PC-9 (cell line): ENCODE results near the gene CFAP161. TPM values are rescaled to one million over a fixed set of nuclear protein-coding genes. Genes with fewer than 3 reads are reported as not detected.

ENCODE experiments used
- BruUV-seq: library from RNA; stranded (reverse); fragments of 400-500 nt; replicated peaks from 2 replicates; lab custom pipeline; 2021; lab: Mats Ljungman, UMichigan
- CTCF ChIA-PET: fragments of 300-600 bp; sonication (Branson Sonifier 250); formaldehyde crosslinking; loops from one replicate; lab custom pipeline; 2022; ENCODE audit warnings: antibody characterized with exemption; lab: Charles Lee
- POLR2A ChIA-PET: fragments of 300-600 bp; sonication (Branson Sonifier 250); formaldehyde crosslinking; loops from one replicate; lab custom pipeline; 2022; ENCODE audit warnings: antibody characterized with exemption; ENCODE audit not compliant: unreplicated experiment; lab: Charles Lee
- DNase-seq, 2 experiments: peaks; one replicate each; pipeline versions ENCODE4 v3.0.0 to v3.0.0-alpha.2; 2015 to 2022; ENCODE audit warnings: mixed read lengths in 1 of 2
- H2AFZ ChIP-seq: fragments of 200-600 bp; sonication (generic); 2 replicates; pipeline ENCODE4 v1.8.1; 2017; ENCODE audit warnings: antibody characterized with exemption
- H3F3A ChIP-seq: fragments of 200-600 bp; sonication (generic); 2 replicates; pipeline ENCODE4 v1.8.1; 2017; ENCODE audit warnings: antibody characterized with exemption, mild to moderate bottlenecking, low read depth; ENCODE audit not compliant: insufficient read depth
- H3K27ac ChIP-seq: fragments of 200-600 bp; sonication (generic); 2 replicates; pipeline ENCODE4 v1.6.1; 2016; ENCODE audit warnings: mixed run types
- H3K27me3 ChIP-seq: fragments of 200-600 bp; sonication (generic); 2 replicates; pipeline ENCODE4 v1.6.1; 2016; ENCODE audit warnings: low read depth, mixed run types; ENCODE audit not compliant: insufficient read depth
- H3K36me3 ChIP-seq: fragments of 200-600 bp; sonication (generic); 2 replicates; pipeline ENCODE4 v1.6.1; 2016; ENCODE audit warnings: low read depth, mixed run types
- H3K4me1 ChIP-seq: fragments of 200-600 bp; sonication (generic); replicated peaks from 2 replicates; pipeline ENCODE4 v1.6.1; 2016; ENCODE audit warnings: mixed run types; ENCODE audit not compliant: insufficient read depth
- H3K4me2 ChIP-seq: fragments of 200-600 bp; sonication (generic); 2 replicates; pipeline ENCODE4 v1.6.1; 2017; ENCODE audit warnings: mixed run types
- H3K4me3 ChIP-seq: fragments of 200-600 bp; sonication (generic); 2 replicates; pipeline ENCODE4 v1.6.1; 2016; ENCODE audit warnings: mixed run types
- H3K79me2 ChIP-seq: fragments of 200-600 bp; sonication (generic); 2 replicates; pipeline ENCODE4 v1.6.1; 2017; ENCODE audit warnings: low read depth, mixed run types
- H3K9me2 ChIP-seq: fragments of 200-600 bp; sonication (generic); 2 replicates; pipeline ENCODE4 v1.8.1; 2017; ENCODE audit warnings: mild to moderate bottlenecking; ENCODE audit not compliant: insufficient read depth
- H3K9me3 ChIP-seq: fragments of 200-600 bp; sonication (generic); 2 replicates; pipeline ENCODE4 v1.8.1; 2016; ENCODE audit warnings: low read depth; ENCODE audit not compliant: insufficient read depth
- H4K20me1 ChIP-seq: fragments of 200-600 bp; sonication (generic); 2 replicates; pipeline ENCODE4 v1.8.1; 2017; ENCODE audit not compliant: insufficient read depth
- CTCF ChIP-seq: fragments of 200-600 bp; sonication (generic); conservative IDR thresholded peaks from 2 replicates; pipeline ENCODE4 v1.6.1; 2017; ENCODE audit warnings: mixed run types, antibody characterized with exemption, mild to moderate bottlenecking, moderate library complexity
- EZH2 ChIP-seq: fragments of 200-600 bp; sonication (generic); IDR thresholded peaks from 2 replicates; pipeline ENCODE4 v1.8.0; 2017; ENCODE audit warnings: antibody characterized with exemption, low read depth
- intact Hi-C: fragments of 100-400 bp; cut with micrococcal nuclease; formaldehyde crosslinking; loops from one replicate; pipeline ENCODE4 v1.10.0; 2022; ENCODE audit not compliant: unreplicated experiment
- total RNA-seq: library from RNA; stranded (reverse); gene quantifications from 2 replicates; pipeline ENCODE4 v1.2.3, GENCODE V29; 2021

CFAP161 gene
- total RNA-seq, 1 experiment from 2014 or later: 1.4 TPM

GRCh38 chr15:81160312-81161159, 26.5 kb downstream of the CFAP161 start:
- H2AFZ ChIP-seq: no peak overlapping the region
- no peaks in the 10 kb centered on the region for H3K9me3 ChIP-seq
- ChIA-PET CTCF (no interaction called here), POLR2A (no interaction called here)
- H3K79me2 ChIP-seq: no peaks in the 10 kb centered on the region
- intact Hi-C loops: no loop called here
- no TSS peak for BruUV-seq
- TF ChIP-seq EZH2: no peak
- TF ChIP-seq CTCF: no peak
- no peaks in the 10 kb centered on the region for H3K9me2 ChIP-seq
- H3K4me1 ChIP-seq: no peaks in the 10 kb centered on the region
- H4K20me1 ChIP-seq: no peaks in the 10 kb centered on the region
- no peaks in the 10 kb centered on the region for H3K36me3 ChIP-seq
- H3K27me3 ChIP-seq: peaks cover 39% of the 10 kb centered on the region
- no peak overlapping the region for H3K4me3 ChIP-seq
- no peak for DNase-seq
- H3K27ac ChIP-seq: no peak overlapping the region
- H3K4me2 ChIP-seq: no peak overlapping the region
- no peaks in the 10 kb centered on the region for H3F3A ChIP-seq

- ChIA-PET CTCF (no interaction called here), POLR2A (no interaction called here)
- Histone ChIP-seq H4K20me1 (no peaks in the 10 kb centered on the region), H3K9me2 (no peaks in the 10 kb centered on the region), H3F3A (no peaks in the 10 kb centered on the region), H3K27me3 (peaks cover 39% of the 10 kb centered on the region), H3K27ac (no peak overlapping the region), H3K9me3 (no peaks in the 10 kb centered on the region), H2AFZ (no peak overlapping the region), H3K4me3 (no peak overlapping the region), H3K4me1 (no peaks in the 10 kb centered on the region), H3K4me2 (no peak overlapping the region), H3K36me3 (no peaks in the 10 kb centered on the region), H3K79me2 (no peaks in the 10 kb centered on the region)
- intact Hi-C loops: no loop called here
- TF ChIP-seq EZH2: no peak
- no TSS peak for BruUV-seq
- DNase-seq: no peak
Measured at GRCh38 chr15:81161160-81161673, 27.1 kb downstream of the CFAP161 start.

- CTCF ChIA-PET: no interaction called here
- H3K4me3 ChIP-seq: no peak overlapping the region
- no peaks in the 10 kb centered on the region for H3K79me2 ChIP-seq
- peaks cover 37% of the 10 kb centered on the region for H3K27me3 ChIP-seq
- TF ChIP-seq CTCF (no peak), EZH2 (no peak)
- no TSS peak for BruUV-seq
- POLR2A ChIA-PET: no interaction called here
- no peaks in the 10 kb centered on the region for H3K9me2 ChIP-seq
- no peak for DNase-seq
- intact Hi-C loops: no loop called here
- no peaks in the 10 kb centered on the region for H4K20me1 ChIP-seq
- H3K27ac ChIP-seq: no peak overlapping the region
- H3K36me3 ChIP-seq: no peaks in the 10 kb centered on the region
- no peaks in the 10 kb centered on the region for H3K9me3 ChIP-seq
- H3K4me1 ChIP-seq: no peaks in the 10 kb centered on the region
- no peaks in the 10 kb centered on the region for H3F3A ChIP-seq
- no peak overlapping the region for H2AFZ ChIP-seq
- no peak overlapping the region for H3K4me2 ChIP-seq
Measured at GRCh38 chr15:81161851-81162250, 27.8 kb downstream of the CFAP161 start.
